NCI-H2196 (cell line): ENCODE measurements around the gene OR13G1.
"Not testable (repeated sequence)": the region's sequence is repeated elsewhere in the genome, so short reads cannot be mapped to it uniquely, and the experiment has no call there.

Source experiments
- DNase-seq: peaks from one replicate; lab custom pipeline; 2025; ENCODE audit not compliant: unreplicated experiment; lab: John Stamatoyannopoulos, UW

Gene OR13G1

GRCh38 chr1:247679639-247680038, at the start of gene OR13G1:
OR13G1 (minus strand) TSS chr1:247679739; CDS start chr1:247673041, 6,698 bp downstream.
- no peak for DNase-seq

- DNase-seq = no peak
These were observed 41.7 kb upstream of the OR13G1 start for GRCh38 chr1:247721222-247721621.

GRCh38 chr1:247716546-247716945, 37.0 kb upstream of the OR13G1 start, which contains the start of gene OR6F1:
OR6F1 (minus strand) TSS chr1:247716646; CDS start chr1:247712755, 3,891 bp downstream.
- no peak for DNase-seq

- no peak for DNase-seq
These were observed 34.2 kb upstream of the OR13G1 start for GRCh38 chr1:247713753-247714152.

- not testable (repeated sequence) for DNase-seq
These were observed 31.1 kb upstream of the OR13G1 start for GRCh38 chr1:247710681-247711080.

- no peak for DNase-seq
These were observed 21.8 kb upstream of the OR13G1 start for GRCh38 chr1:247701338-247701737.

- DNase-seq = peak; percentile 13
These were observed 1.9 kb upstream of the OR13G1 start for GRCh38 chr1:247681288-247681897.

GRCh38 chr1:247680171-247680570, 632 bp upstream of the OR13G1 start:
- DNase-seq = no peak

- DNase-seq = no peak
These were observed 10.3 kb downstream of the OR13G1 start for GRCh38 chr1:247669225-247669624.

- DNase-seq = no peak
These were observed 23.2 kb downstream of the OR13G1 start for GRCh38 chr1:247656221-247656875.

- no peak for DNase-seq
These were observed 26.5 kb downstream of the OR13G1 start for GRCh38 chr1:247653040-247653439.

GRCh38 chr1:247647864-247648263, 31.7 kb downstream of the OR13G1 start:
- no peak for DNase-seq

GRCh38 chr1:247646867-247647266, 32.7 kb downstream of the OR13G1 start:
- DNase-seq = no peak

GRCh38 chr1:247642742-247643141, 36.8 kb downstream of the OR13G1 start:
- no peak for DNase-seq

GRCh38 chr1:247639381-247639981, 40.1 kb downstream of the OR13G1 start:
- DNase-seq = no peak

GRCh38 chr1:247638781-247639180, 40.8 kb downstream of the OR13G1 start:
- no peak for DNase-seq

GRCh38 chr1:247638011-247638410, 41.5 kb downstream of the OR13G1 start:
- DNase-seq = no peak

GRCh38 chr1:247627951-247628350, 51.6 kb downstream of the OR13G1 start:
- DNase-seq = no peak
